GM12891 (cell line): ENCODE results near the gene MYBPC2.

Experiments used
- POLR2A ChIP-seq: IDR thresholded peaks from 2 replicates; pipeline ENCODE4 v1.6.1; 2011; ENCODE audit warnings: low read depth, low read length, control low read depth
- POLR2AphosphoS5 ChIP-seq: IDR thresholded peaks from 2 replicates; pipeline ENCODE4 v1.6.1; 2011; ENCODE audit warnings: low read depth, low read length, control low read depth
- POU2F2 ChIP-seq: IDR thresholded peaks from 2 replicates; pipeline ENCODE4 v1.6.1; 2011; ENCODE audit warnings: low read depth, mild to moderate bottlenecking, control low read depth, low read length, moderate library complexity
- TAF1 ChIP-seq: IDR thresholded peaks from 2 replicates; pipeline ENCODE4 v1.6.1; 2011; ENCODE audit warnings: low read depth, low read length, control low read depth

DNA sequence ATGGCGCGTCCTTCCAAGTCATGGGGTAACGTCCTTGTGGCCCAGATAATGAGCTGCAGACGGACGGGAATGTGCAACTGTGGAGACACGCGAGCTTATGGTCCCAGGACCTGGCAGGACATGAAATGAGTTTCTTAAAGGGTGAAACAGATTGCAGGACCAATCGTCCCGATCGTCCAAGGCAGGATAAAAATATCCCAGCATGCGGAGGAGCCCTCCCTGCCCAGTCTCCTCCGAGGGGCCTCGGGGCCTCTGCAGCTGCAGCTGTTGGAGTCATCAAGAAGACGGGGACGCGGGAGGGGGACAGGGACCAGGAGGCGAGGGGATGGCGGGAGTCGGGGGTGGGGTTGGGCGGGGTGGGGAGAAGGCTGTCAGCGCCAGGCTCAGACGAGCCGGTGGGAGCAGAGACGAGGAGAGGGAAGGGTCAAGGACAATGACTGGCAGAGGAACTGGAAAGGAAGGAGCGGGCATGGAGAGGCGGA lies 58.3 kb downstream of the MYBPC2 start:
- TF ChIP-seq POLR2A (no peak), POLR2AphosphoS5 (no peak), TAF1 (no peak), POU2F2 (no peak)
